ENCODE results near the gene ART4.

DNA sequence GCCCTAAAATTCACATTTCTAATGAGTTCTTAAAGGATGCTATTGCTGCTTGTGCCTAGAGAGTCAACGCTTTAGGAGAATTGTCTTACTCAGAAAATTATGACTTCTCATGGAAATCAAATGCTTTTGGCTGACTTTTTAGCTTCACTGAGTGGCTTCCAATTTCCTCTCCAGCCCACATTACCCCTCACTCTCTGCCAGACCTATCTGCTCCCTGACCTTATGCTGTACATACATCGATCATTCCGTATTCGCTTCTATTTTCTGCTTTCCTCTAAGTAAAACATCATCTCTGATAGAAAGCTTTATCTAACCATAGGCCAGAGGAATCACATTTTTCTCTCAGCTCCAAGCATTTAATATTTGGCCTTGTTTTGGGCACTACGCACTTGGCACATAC, 16.8 kb downstream of the ART4 start:
- no peak for TF ChIP-seq CTCF (conservative IDR thresholded peaks at IDR 0.05 in 1 of 2, IDR thresholded peaks at IDR 0.05 in 1 of 2; ENCODE audit: extremely low read depth in 1 of 2, insufficient read depth in 1 of 2, low read depth in 1 of 2, low read length in 2 of 2)
- no peak for TF ChIP-seq EZH2 (IDR thresholded peaks at IDR 0.05; ENCODE audit: borderline replicate concordance, low read length)

Data from mammary epithelial cell (primary cell).